GM12878 (cell line): ENCODE measurements around the gene C18orf54. TPM values are rescaled to one million over a fixed set of nuclear protein-coding genes. Genes with fewer than 3 reads are reported as not detected.

ENCODE experiments used
- ATAC-seq: fragments of 200-7000 bp; cut with Tn5 transposase; 3 replicates; pipeline ENCODE4 v1.9.1; 2020; ENCODE audit warnings: mild to moderate bottlenecking, moderate library complexity
- BruUV-seq: library from RNA; stranded (reverse); fragments of 400-500 nt; replicated peaks from 2 replicates; lab custom pipeline; 2021; lab: Mats Ljungman, UMichigan
- CTCF ChIA-PET: fragments of 300-600 bp; sonication (Branson Sonifier 250); formaldehyde crosslinking; extraction: SDS; loops from one replicate; lab custom pipeline; 2021; ENCODE audit warnings: inconsistent platforms; lab: Yijun Ruan, JAX
- POLR2A ChIA-PET: fragments of 350-600 bp; formaldehyde crosslinking; extraction: SDS; loops from one replicate; lab custom pipeline; 2021; ENCODE audit warnings: inconsistent platforms; lab: Charles Lee
- RAD21 ChIA-PET: fragments of 300-600 bp; sonication (Branson Sonifier 250); formaldehyde crosslinking; loops from one replicate; lab custom pipeline; 2023; ENCODE audit warnings: antibody characterized with exemption; ENCODE audit not compliant: unreplicated experiment; lab: Charles Lee
- SMC1A ChIA-PET: fragments of 300-600 bp; sonication (Branson Sonifier 250); formaldehyde crosslinking; loops from one replicate; lab custom pipeline; 2023; ENCODE audit not compliant: unreplicated experiment, uncharacterized antibody; lab: Charles Lee
- DNase-seq: peaks from one replicate; pipeline ENCODE4 v3.0.0-alpha.2; 2011; ENCODE audit warnings: low read depth, low spot score
- FAIRE-seq: peaks from 3 replicates; lab custom pipeline; 2011; peaks lifted over from hg19 to GRCh38; lab: Jason Lieb, UNC
- H2AFZ ChIP-seq: 2 replicates; pipeline ENCODE4 v1.6.0; 2011; ENCODE audit warnings: low read depth, low read length, control low read depth; ENCODE audit not compliant: control insufficient read depth
- H3K27ac ChIP-seq: 2 replicates; pipeline ENCODE4 v1.5.1; 2011; ENCODE audit warnings: control low read depth; ENCODE audit not compliant: control insufficient read depth, insufficient read depth
- H3K27me3 ChIP-seq, 2 experiments: replicated peaks in 1 of 2; 2 replicates each; pipeline versions ENCODE4 v1.6.0 to v1.6.1; 2011; ENCODE audit warnings: low read length in 1 of 2; ENCODE audit not compliant: control insufficient read depth in 2 of 2, insufficient read depth in 2 of 2
- H3K36me3 ChIP-seq, 2 experiments: 2 replicates each; pipeline ENCODE4 v1.5.1; 2011; ENCODE audit warnings: low read length in 1 of 2; ENCODE audit not compliant: control insufficient read depth in 2 of 2, insufficient read depth in 2 of 2
- H3K4me1 ChIP-seq: 2 replicates; pipeline ENCODE4 v1.6.1; 2011; ENCODE audit warnings: mild to moderate bottlenecking, low read length, moderate library complexity, mixed read lengths; ENCODE audit not compliant: control insufficient read depth, insufficient read depth
- H3K4me2 ChIP-seq: 2 replicates; pipeline ENCODE4 v1.6.0; 2011; ENCODE audit warnings: control low read depth; ENCODE audit not compliant: control insufficient read depth, insufficient read depth
- H3K4me3 ChIP-seq: fragments of 200-600 bp; sonication (generic); 2 replicates; pipeline ENCODE4 v1.5.1; 2016
- H3K79me2 ChIP-seq: 2 replicates; pipeline ENCODE4 v1.6.0; 2011; ENCODE audit warnings: low read length; ENCODE audit not compliant: control insufficient read depth, insufficient read depth
- H3K9ac ChIP-seq: 2 replicates; pipeline ENCODE4 v1.8.0; 2011; ENCODE audit warnings: low read length, control low read depth, mixed read lengths; ENCODE audit not compliant: control insufficient read depth, insufficient read depth
- H3K9me3 ChIP-seq: replicated peaks from 3 replicates; pipeline ENCODE4 v1.5.1; 2011; ENCODE audit warnings: mild to moderate bottlenecking, low read length; ENCODE audit not compliant: control insufficient read depth, insufficient read depth
- H4K20me1 ChIP-seq: 2 replicates; pipeline ENCODE4 v1.6.0; 2011; ENCODE audit not compliant: control insufficient read depth, insufficient read depth
- DPF2 ChIP-seq: fragments of 450-650 bp; IDR thresholded peaks from 2 replicates; pipeline ENCODE4 v1.6.1; 2017; ENCODE audit warnings: mild to moderate bottlenecking
- HDAC2 ChIP-seq: fragments of 200-600 bp; sonication (generic); IDR thresholded peaks from 2 replicates; pipeline ENCODE4 v1.6.1; 2017
- MEF2B ChIP-seq: fragments of 450-650 bp; IDR thresholded peaks from 2 replicates; pipeline ENCODE4 v1.6.1; 2018; ENCODE audit warnings: mild to moderate bottlenecking, moderate library complexity; ENCODE audit not compliant: partially characterized antibody, poor library complexity, severe bottlenecking
- NFIC ChIP-seq: IDR thresholded peaks from 2 replicates; pipeline ENCODE4 v1.6.1; 2012; ENCODE audit warnings: low read depth, mild to moderate bottlenecking, inconsistent platforms, low read length, moderate library complexity
- NR2F1 ChIP-seq: fragments of 450-650 bp; conservative IDR thresholded peaks from 2 replicates; pipeline ENCODE4 v1.6.1; 2017; ENCODE audit warnings: mild to moderate bottlenecking
- NRF1 ChIP-seq: conservative IDR thresholded peaks from 2 replicates; pipeline ENCODE4 v1.6.1; 2011; ENCODE audit warnings: mild to moderate bottlenecking, low read depth, low read length, improper control_type of control experiment
- RAD21 ChIP-seq: IDR thresholded peaks from 2 replicates; pipeline ENCODE4 v1.6.1; 2011; ENCODE audit warnings: mild to moderate bottlenecking, low read depth, low read length, moderate library complexity; ENCODE audit not compliant: insufficient read depth
- SIN3A ChIP-seq: IDR thresholded peaks from 2 replicates; pipeline ENCODE4 v1.6.1; 2012; ENCODE audit warnings: low read depth, low read length, improper control_type of control experiment
- SIX5 ChIP-seq: IDR thresholded peaks from 2 replicates; pipeline ENCODE4 v1.6.1; 2011; ENCODE audit warnings: mild to moderate bottlenecking, low read depth, low read length, moderate library complexity; ENCODE audit not compliant: severe bottlenecking
- SUZ12 ChIP-seq: fragments of 200-600 bp; sonication (generic); IDR thresholded peaks from one replicate; pipeline ENCODE4 v1.6.1; 2018; ENCODE audit warnings: antibody characterized with exemption, mild to moderate bottlenecking; ENCODE audit not compliant: unreplicated experiment
- TCF3 ChIP-seq: IDR thresholded peaks from 2 replicates; pipeline ENCODE4 v1.6.1; 2012; ENCODE audit warnings: low read depth, mild to moderate bottlenecking, low read length, borderline replicate concordance; ENCODE audit not compliant: insufficient read depth
- WGBS: methylation state at CpG from one replicate; pipeline ENCODE4 v1.1.6; 2016; ENCODE audit warnings: low lambda C conversion rate; ENCODE audit not compliant: insufficient replicate concordance, insufficient coverage; ENCODE audit errors: missing lambda C conversion rate; 5-methylcytosine and 5-hydroxymethylcytosine counted together
- in situ Hi-C: fragments of 300-500 bp; cut with MboI; formaldehyde crosslinking; loops from 9 replicates; pipeline ENCODE4 v1.14.3; 2018; ENCODE audit warnings: mixed read lengths
- intact Hi-C: fragments of 100-400 bp; cut with micrococcal nuclease; formaldehyde crosslinking; loops from one replicate; pipeline ENCODE4 v1.14.2; 2022; ENCODE audit not compliant: unreplicated experiment
- polyA plus RNA-seq, 11 experiments: library from polyadenylated mRNA; depleted of rRNA in 4 of 11; unstranded in 6 of 11; stranded (reverse) in 5 of 11; fragments of >200 nt; fragmentation: Nextera tagmentation in 4 of 11; fragmentation: Illumina TruSeq in 1 of 11; extraction: Ambion mirVana in 4 of 11; extraction: Trizol in 1 of 11; gene quantifications; 1 replicate in 1 of 11; 2 replicates in 10 of 11; pipeline versions ENCODE4 v1.2.1 to v1.2.3, GENCODE V29; 2011 to 2016; ENCODE audit warnings: inconsistent platforms in 2 of 11, missing spikeins in 2 of 11, low read depth in 1 of 11
- total RNA-seq, 4 experiments: library from RNA; depleted of rRNA in 3 of 4; stranded (reverse); fragments of >200 nt in 3 of 4; fragmentation: Illumina TruSeq in 1 of 4; extraction: Trizol in 1 of 4; gene quantifications; 2 replicates each; pipeline versions ENCODE4 v1.2.1 to v1.2.3, GENCODE V29; 2013 to 2021

C18orf54 gene
- total and polyA plus RNA-seq, 10 of the 15 experiments (the other 5 are each of a cell fraction or from before 2014, with no cell fraction given) = 1.2 to 7.6 (median 2.8) TPM

- WGBS = 4% methylated on average over 2 of the region's 2 CpGs
- SMC1A ChIA-PET = interaction anchor here (1.8 kb wide), 1 partner anchor 32 kb away, joined by 5 read pairs; no protein-coding TSS in a partner anchor
- Histone ChIP-seq H3K79me2 (no peaks in the 10 kb centered on the region), H3K4me3 (no peak overlapping the region), H3K9ac (no peak overlapping the region), H3K4me1 (no peaks in the 10 kb centered on the region), H3K27ac (no peak overlapping the region), H2AFZ (no peak overlapping the region), H3K9me3 (no peaks in the 10 kb centered on the region), H4K20me1 (no peaks in the 10 kb centered on the region), H3K36me3 (no peaks in the 10 kb centered on the region), H3K27me3 (no peaks in the 10 kb centered on the region), H3K4me2 (no peak overlapping the region)
- FAIRE-seq (no peak), DNase-seq (no peak), ATAC-seq (no peak)
- BruUV-seq = no TSS peak
- POLR2A ChIA-PET = no interaction called here
- CTCF ChIA-PET = no interaction called here
- in situ Hi-C loops (no loop called here), intact Hi-C loops (no loop called here)
- TF ChIP-seq RAD21 = no peak
- no peak for TF ChIP-seq DPF2
- no peak for TF ChIP-seq NR2F1
- no peak for TF ChIP-seq SIX5
- TF ChIP-seq SIN3A = no peak
- no peak for TF ChIP-seq TCF3
- no peak for TF ChIP-seq HDAC2
- TF ChIP-seq NFIC = no peak
- no peak for TF ChIP-seq MEF2B
- no peak for TF ChIP-seq SUZ12
- no peak for TF ChIP-seq NRF1
- RAD21 ChIA-PET = no interaction called here
Measured at GRCh38 chr18:54423831-54424230, 66.1 kb downstream of the C18orf54 start.
